LNCAP (cell line): ENCODE measurements around the gene MBD5.
A peak's percentile ranks its signal among the peaks of the same experiment; 100 is the strongest.

Experiments
- CTCF ChIP-seq: fragments of 450-650 bp; IDR thresholded peaks from 2 replicates; pipeline ENCODE4 v1.5.1; 2017; ENCODE audit warnings: mild to moderate bottlenecking

MBD5 gene

GRCh38 chr2:148021059-148021861, at the start of gene MBD5:
Gene MBD5, plus strand, starts transcription at chr2:148021091.
- TF ChIP-seq CTCF: no peak

GRCh38 chr2:147976102-147976501, 44.8 kb upstream of the MBD5 start:
- TF ChIP-seq CTCF: no peak

- TF ChIP-seq CTCF: no peak
Observed at GRCh38 chr2:147977679-147978078, 43.2 kb upstream of the MBD5 start.

GRCh38 chr2:147980940-147981528, 39.9 kb upstream of the MBD5 start:
- TF ChIP-seq CTCF: no peak

GRCh38 chr2:147989102-147989501, 31.8 kb upstream of the MBD5 start:
- TF ChIP-seq CTCF: no peak

GRCh38 chr2:147989809-147990403, 31.0 kb upstream of the MBD5 start:
- TF ChIP-seq CTCF: peak; percentile 66

- TF ChIP-seq CTCF: no peak
Observed at GRCh38 chr2:147996828-147997227, 24.1 kb upstream of the MBD5 start.
